A549 (cell line): Measurements from ENCODE around the gene CLPX. TPM values are rescaled to one million over a fixed set of nuclear protein-coding genes. Genes with fewer than 3 reads are reported as not detected.
A peak's percentile ranks its signal among the peaks of the same experiment; 100 is the strongest.
"Not testable (repeated sequence)": the region's sequence is repeated elsewhere in the genome, so short reads cannot be mapped to it uniquely, and the experiment has no call there.

Experiments
- ATAC-seq, 2 experiments: fragments of 200-7000 bp in 1 of 2; fragments of >200 bp in 1 of 2; cut with Nextera tagmentation in 1 of 2; cut with Tn5 transposase in 1 of 2; 3 replicates each; pipeline versions ENCODE4 v1.8.0 to v1.9.1; 2018 to 2020; ENCODE audit warnings: mild to moderate bottlenecking in 1 of 2, moderate library complexity in 1 of 2
- CTCF ChIA-PET: fragments of 300-600 bp; sonication (Branson Sonifier 250); formaldehyde crosslinking; extraction: SDS; loops from one replicate; lab custom pipeline; 2021; ENCODE audit warnings: antibody characterized with exemption, inconsistent platforms; lab: Yijun Ruan, JAX
- POLR2A ChIA-PET: fragments of 350-600 bp; formaldehyde crosslinking; extraction: SDS; loops from one replicate; lab custom pipeline; 2021; ENCODE audit warnings: antibody characterized with exemption, inconsistent platforms; lab: Yijun Ruan, JAX
- DNase-seq, 2 experiments: peaks; one replicate each; pipeline versions ENCODE4 v3.0.0 to v3.0.0-alpha.2; 2011 to 2016; ENCODE audit warnings: low read depth in 1 of 2, low spot score in 1 of 2
- FAIRE-seq: peaks from 2 replicates; lab custom pipeline; 2011; peaks lifted over from hg19 to GRCh38; lab: Jason Lieb, UNC
- H3K27ac ChIP-seq, 2 experiments: fragments of >200 bp; sonication (Bioruptor Twin); formaldehyde crosslinking; 3 replicates each; pipeline ENCODE4 v1.5.1; 2016 to 2017
- H3K4me1 ChIP-seq: fragments of >200 bp; sonication (Bioruptor Twin); formaldehyde crosslinking; 3 replicates; pipeline ENCODE4 v1.6.1; 2016
- H3K4me2 ChIP-seq: fragments of >200 bp; sonication (Bioruptor Twin); formaldehyde crosslinking; 3 replicates; pipeline ENCODE4 v1.6.1; 2016
- H3K4me3 ChIP-seq: fragments of >200 bp; sonication (Bioruptor Twin); formaldehyde crosslinking; 3 replicates; pipeline ENCODE4 v1.5.1; 2016
- H3K9me3 ChIP-seq: fragments of >200 bp; sonication (Bioruptor Twin); formaldehyde crosslinking; 3 replicates; pipeline ENCODE4 v1.6.1; 2016
- EHF ChIP-seq: fragments of 250-450 bp; sonication (Bioruptor Pico); IDR thresholded peaks from 2 replicates; pipeline ENCODE4 v1.5.0; 2020; ENCODE audit warnings: mild to moderate bottlenecking
- FOSL2 ChIP-seq, 2 experiments: fragments of 450-650 bp in 1 of 2; fragments of >200 bp in 1 of 2; sonication (Bioruptor Twin) in 1 of 2; formaldehyde crosslinking; IDR thresholded peaks; 2 replicates each; pipeline versions ENCODE4 v1.5.0 to v1.6.1; 2016 to 2020; ENCODE audit warnings: mild to moderate bottlenecking in 1 of 2, moderate library complexity in 1 of 2
- KDM5A ChIP-seq: fragments of 200-600 bp; sonication (generic); IDR thresholded peaks from 2 replicates; pipeline ENCODE4 v1.6.1; 2016; ENCODE audit warnings: antibody characterized with exemption, mild to moderate bottlenecking
- MAFK ChIP-seq: fragments of 450-650 bp; IDR thresholded peaks from 2 replicates; pipeline ENCODE4 v1.6.1; 2014; ENCODE audit not compliant: partially characterized antibody
- MYC ChIP-seq: IDR thresholded peaks from 2 replicates; pipeline ENCODE4 v1.6.1; 2012; ENCODE audit warnings: mild to moderate bottlenecking, inconsistent platforms, low read length, improper control_type of control experiment, borderline replicate concordance
- RARB ChIP-seq: fragments of 250-450 bp; sonication (Bioruptor Pico); IDR thresholded peaks from 2 replicates; pipeline ENCODE4 v1.8.0; 2021; ENCODE audit warnings: mild to moderate bottlenecking, moderate library complexity
- TFCP2L1 ChIP-seq: fragments of 250-450 bp; sonication (Bioruptor Pico); IDR thresholded peaks from 2 replicates; pipeline ENCODE4 v1.5.0; 2021; ENCODE audit warnings: mild to moderate bottlenecking
- ZC3H11A ChIP-seq: fragments of 450-650 bp; IDR thresholded peaks from 2 replicates; pipeline ENCODE4 v1.6.1; 2014; ENCODE audit warnings: antibody characterized with exemption, mild to moderate bottlenecking
- ZNF302 ChIP-seq: fragments of 250-450 bp; sonication (Bioruptor Pico); IDR thresholded peaks from 2 replicates; pipeline ENCODE4 v1.9.0; 2021; ENCODE audit warnings: inconsistent platforms, mild to moderate bottlenecking, moderate library complexity
- WGBS: methylation state at CpG from one replicate; pipeline ENCODE4 v1.1.6; 2017; ENCODE audit errors: missing lambda C conversion rate; 5-methylcytosine and 5-hydroxymethylcytosine counted together
- polyA plus RNA-seq, 4 experiments: library from polyadenylated mRNA; depleted of rRNA in 3 of 4; stranded (reverse); fragments of >200 nt; fragmentation: RNase III in 1 of 4; extraction: RNeasy Plus Mini Kit Qiagen cat#74134 plus additional on column Dnase treatment in 1 of 4; gene quantifications; 2 replicates in 3 of 4; 3 replicates in 1 of 4; pipeline ENCODE4 v1.2.3, GENCODE V29; 2011 to 2017
- TF ChIP-seq, protein P1 (sequence below): fragments of >200 bp; sonication (Bioruptor Twin); formaldehyde crosslinking; IDR thresholded peaks from 2 replicates; pipeline ENCODE4 v1.6.1; 2016
- TF ChIP-seq, protein P2 (sequence below): fragments of >200 bp; sonication (Bioruptor Twin); formaldehyde crosslinking; IDR thresholded peaks from 3 replicates; pipeline ENCODE4 v1.6.1; 2016
- TF ChIP-seq, protein P3 (sequence below): fragments of >200 bp; sonication (Bioruptor Twin); formaldehyde crosslinking; IDR thresholded peaks from 3 replicates; pipeline ENCODE4 v1.5.1; 2016
- TF ChIP-seq, protein P4 (sequence below): fragments of 150-350 bp; IDR thresholded peaks from 2 replicates; pipeline ENCODE4 v1.6.1; 2014; ENCODE audit warnings: low read depth, mild to moderate bottlenecking, low read length
- TF ChIP-seq, protein P5 (sequence below): IDR thresholded peaks from 2 replicates; pipeline ENCODE4 v1.6.1; 2012
- TF ChIP-seq, protein P6 (sequence below): fragments of 250-450 bp; sonication (Bioruptor Pico); IDR thresholded peaks from 2 replicates; pipeline ENCODE4 v1.5.0; 2021; ENCODE audit warnings: mild to moderate bottlenecking, moderate library complexity, borderline replicate concordance
- TF ChIP-seq, protein P7 (sequence below): fragments of 450-650 bp; IDR thresholded peaks from 2 replicates; pipeline ENCODE4 v1.6.1; 2014; ENCODE audit warnings: antibody characterized with exemption

The CLPX gene
- polyA plus RNA-seq, 2 of the 4 experiments (the other 2 are of a cell fraction): 55.4 to 113 TPM

DNA sequence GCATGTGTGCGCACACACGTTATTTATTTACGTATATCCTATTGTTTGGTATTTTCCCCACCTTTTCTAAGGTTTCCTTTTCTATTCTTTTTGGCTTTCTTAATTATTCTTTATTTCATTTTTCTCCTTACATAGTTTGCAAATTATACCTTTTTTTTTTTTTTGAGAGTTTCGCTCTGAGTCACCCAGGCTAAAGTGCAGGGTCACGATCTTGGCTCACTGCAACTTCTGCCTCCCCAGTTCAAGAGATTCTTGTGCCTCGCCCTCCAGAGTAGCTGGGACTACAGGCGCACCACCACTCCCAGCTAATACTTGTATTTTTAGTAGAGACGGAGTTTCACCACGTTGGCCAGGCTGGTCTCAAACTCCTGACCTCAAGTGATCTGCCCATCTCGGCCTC, 46.2 kb upstream of the CLPX start:
- ChIA-PET CTCF (interaction anchor here (0.7 to 1.2 kb wide), 2 partner anchors 11 to 40 kb away, joined by 3 to 7 read pairs; no protein-coding TSS in a partner anchor), POLR2A (no interaction called here)
- WGBS: 87% methylated on average over 10 of the region's 10 CpGs
- no peak for ATAC-seq
- Histone ChIP-seq H3K4me2 (no peak overlapping the region), H3K4me1 (peaks cover 15% of the 10 kb centered on the region), H3K4me3 (no peak overlapping the region), H3K9me3 (no peaks in the 10 kb centered on the region), H3K27ac (no peak overlapping the region)
- TF ChIP-seq KDM5A (no peak), ZC3H11A (no peak), MAFK (no peak), EHF (CRISPR knock-in tag) (no peak), ZNF302 (CRISPR knock-in tag) (no peak)
- TF ChIP-seq, protein P1, sequence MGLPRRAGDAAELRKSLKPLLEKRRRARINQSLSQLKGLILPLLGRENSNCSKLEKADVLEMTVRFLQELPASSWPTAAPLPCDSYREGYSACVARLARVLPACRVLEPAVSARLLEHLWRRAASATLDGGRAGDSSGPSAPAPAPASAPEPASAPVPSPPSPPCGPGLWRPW: no peak
- TF ChIP-seq, protein P2, sequence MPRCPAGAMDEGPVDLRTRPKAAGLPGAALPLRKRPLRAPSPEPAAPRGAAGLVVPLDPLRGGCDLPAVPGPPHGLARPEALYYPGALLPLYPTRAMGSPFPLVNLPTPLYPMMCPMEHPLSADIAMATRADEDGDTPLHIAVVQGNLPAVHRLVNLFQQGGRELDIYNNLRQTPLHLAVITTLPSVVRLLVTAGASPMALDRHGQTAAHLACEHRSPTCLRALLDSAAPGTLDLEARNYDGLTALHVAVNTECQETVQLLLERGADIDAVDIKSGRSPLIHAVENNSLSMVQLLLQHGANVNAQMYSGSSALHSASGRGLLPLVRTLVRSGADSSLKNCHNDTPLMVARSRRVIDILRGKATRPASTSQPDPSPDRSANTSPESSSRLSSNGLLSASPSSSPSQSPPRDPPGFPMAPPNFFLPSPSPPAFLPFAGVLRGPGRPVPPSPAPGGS: no peak
- TF ChIP-seq, protein P3, sequence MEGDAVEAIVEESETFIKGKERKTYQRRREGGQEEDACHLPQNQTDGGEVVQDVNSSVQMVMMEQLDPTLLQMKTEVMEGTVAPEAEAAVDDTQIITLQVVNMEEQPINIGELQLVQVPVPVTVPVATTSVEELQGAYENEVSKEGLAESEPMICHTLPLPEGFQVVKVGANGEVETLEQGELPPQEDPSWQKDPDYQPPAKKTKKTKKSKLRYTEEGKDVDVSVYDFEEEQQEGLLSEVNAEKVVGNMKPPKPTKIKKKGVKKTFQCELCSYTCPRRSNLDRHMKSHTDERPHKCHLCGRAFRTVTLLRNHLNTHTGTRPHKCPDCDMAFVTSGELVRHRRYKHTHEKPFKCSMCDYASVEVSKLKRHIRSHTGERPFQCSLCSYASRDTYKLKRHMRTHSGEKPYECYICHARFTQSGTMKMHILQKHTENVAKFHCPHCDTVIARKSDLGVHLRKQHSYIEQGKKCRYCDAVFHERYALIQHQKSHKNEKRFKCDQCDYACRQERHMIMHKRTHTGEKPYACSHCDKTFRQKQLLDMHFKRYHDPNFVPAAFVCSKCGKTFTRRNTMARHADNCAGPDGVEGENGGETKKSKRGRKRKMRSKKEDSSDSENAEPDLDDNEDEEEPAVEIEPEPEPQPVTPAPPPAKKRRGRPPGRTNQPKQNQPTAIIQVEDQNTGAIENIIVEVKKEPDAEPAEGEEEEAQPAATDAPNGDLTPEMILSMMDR: no peak
- no peak for FAIRE-seq
- DNase-seq: no peak

DNA sequence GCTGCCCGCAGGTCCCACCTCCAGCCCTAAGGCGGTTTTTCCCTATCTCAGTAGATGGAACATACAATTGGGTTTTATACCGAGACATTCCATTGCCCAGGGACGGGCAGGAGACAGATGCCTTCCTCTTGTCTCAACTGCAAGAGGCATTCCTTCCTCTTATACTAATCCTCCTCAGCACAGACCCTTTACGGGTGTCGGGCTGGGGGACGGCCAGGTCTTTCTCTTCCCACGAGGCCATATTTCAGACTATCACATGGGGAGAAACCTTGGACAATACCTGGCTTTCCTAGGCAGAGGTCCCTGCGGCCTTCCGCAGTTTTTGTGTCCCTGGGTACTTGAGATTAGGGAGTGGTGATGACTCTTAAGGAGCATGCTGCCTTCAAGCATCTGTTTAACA, 41.8 kb upstream of the CLPX start:
- FAIRE-seq, H3K9me3 ChIP-seq, H3K27ac ChIP-seq, H3K4me3 ChIP-seq, DNase-seq, H3K4me2 ChIP-seq, CTCF ChIA-PET, ATAC-seq, POLR2A ChIA-PET: not testable (repeated sequence)
- peaks cover 31% of the 10 kb centered on the region for H3K4me1 ChIP-seq
- WGBS: 37% methylated on average over 4 of the region's 10 CpGs

DNA sequence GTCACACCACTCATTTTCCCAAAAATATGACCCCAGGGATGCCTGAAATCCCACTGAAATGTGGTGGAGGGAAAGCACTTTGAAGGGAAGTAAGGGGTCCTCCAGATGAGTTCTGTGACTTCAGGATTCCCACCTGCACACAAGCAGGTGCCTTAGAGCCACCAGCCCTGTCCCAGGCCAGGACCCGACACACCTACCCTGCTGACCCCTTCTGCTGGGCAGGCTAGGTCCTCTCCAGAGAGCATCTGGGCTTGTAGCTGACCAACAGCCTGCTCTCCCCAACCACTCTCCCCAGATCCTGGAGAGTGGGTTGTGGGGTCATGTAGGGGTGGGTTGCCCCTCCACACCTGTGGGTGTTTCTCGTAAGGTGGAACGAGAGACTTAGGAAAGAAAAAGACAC, 41.1 kb upstream of the CLPX start:
- POLR2A ChIA-PET: no interaction called here
- peak in 1 of 2 experiments; percentile 42; a peak in 2 of 6 replicates for ATAC-seq
- TF ChIP-seq, protein P4, sequence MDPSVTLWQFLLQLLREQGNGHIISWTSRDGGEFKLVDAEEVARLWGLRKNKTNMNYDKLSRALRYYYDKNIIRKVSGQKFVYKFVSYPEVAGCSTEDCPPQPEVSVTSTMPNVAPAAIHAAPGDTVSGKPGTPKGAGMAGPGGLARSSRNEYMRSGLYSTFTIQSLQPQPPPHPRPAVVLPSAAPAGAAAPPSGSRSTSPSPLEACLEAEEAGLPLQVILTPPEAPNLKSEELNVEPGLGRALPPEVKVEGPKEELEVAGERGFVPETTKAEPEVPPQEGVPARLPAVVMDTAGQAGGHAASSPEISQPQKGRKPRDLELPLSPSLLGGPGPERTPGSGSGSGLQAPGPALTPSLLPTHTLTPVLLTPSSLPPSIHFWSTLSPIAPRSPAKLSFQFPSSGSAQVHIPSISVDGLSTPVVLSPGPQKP: no peak
- TF ChIP-seq, protein P5, sequence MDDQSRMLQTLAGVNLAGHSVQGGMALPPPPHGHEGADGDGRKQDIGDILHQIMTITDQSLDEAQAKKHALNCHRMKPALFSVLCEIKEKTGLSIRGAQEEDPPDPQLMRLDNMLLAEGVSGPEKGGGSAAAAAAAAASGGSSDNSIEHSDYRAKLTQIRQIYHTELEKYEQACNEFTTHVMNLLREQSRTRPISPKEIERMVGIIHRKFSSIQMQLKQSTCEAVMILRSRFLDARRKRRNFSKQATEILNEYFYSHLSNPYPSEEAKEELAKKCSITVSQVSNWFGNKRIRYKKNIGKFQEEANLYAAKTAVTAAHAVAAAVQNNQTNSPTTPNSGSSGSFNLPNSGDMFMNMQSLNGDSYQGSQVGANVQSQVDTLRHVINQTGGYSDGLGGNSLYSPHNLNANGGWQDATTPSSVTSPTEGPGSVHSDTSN: no peak
- Histone ChIP-seq H3K4me1 (peaks cover 31% of the 10 kb centered on the region), H3K4me2 (no peak overlapping the region), H3K4me3 (no peak overlapping the region), H3K27ac (peak overlapping the region; percentile 63 to 65; a peak in 5 of 6 replicates), H3K9me3 (no peaks in the 10 kb centered on the region)
- FAIRE-seq: no peak
- WGBS: 97% methylated on average over 3 of the region's 3 CpGs
- no peak for DNase-seq
- CTCF ChIA-PET: interaction anchor here (2.8 to 7.7 kb wide), 2 partner anchors 14 to 45 kb away, joined by 9 to 42 read pairs; partner anchors contain the start of gene CILP

DNA sequence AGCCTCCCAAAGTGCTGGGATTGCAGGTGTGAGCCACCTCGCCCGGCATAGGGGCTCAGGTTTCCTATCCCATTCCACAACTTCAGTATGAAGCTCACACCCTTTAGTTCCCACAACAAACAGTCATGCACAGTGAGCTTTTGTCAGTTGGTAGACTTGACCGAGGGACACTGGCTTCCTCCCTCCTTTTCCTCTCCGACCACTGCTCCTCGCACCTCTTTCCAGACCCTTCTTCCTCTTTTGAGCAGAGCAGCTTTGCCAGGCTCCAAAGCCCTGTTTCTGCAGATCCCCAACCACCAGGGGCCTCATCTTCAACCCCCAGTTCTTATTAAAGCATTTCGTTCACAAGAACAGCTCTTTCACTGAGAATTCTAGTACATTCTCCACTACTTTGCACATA, 38.9 kb upstream of the CLPX start:
- TF ChIP-seq, protein P6, sequence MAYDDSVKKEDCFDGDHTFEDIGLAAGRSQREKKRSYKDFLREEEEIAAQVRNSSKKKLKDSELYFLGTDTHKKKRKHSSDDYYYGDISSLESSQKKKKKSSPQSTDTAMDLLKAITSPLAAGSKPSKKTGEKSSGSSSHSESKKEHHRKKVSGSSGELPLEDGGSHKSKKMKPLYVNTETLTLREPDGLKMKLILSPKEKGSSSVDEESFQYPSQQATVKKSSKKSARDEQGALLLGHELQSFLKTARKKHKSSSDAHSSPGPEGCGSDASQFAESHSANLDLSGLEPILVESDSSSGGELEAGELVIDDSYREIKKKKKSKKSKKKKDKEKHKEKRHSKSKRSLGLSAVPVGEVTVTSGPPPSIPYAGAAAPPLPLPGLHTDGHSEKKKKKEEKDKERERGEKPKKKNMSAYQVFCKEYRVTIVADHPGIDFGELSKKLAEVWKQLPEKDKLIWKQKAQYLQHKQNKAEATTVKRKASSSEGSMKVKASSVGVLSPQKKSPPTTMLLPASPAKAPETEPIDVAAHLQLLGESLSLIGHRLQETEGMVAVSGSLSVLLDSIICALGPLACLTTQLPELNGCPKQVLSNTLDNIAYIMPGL (CRISPR knock-in tag): no peak
- TF ChIP-seq MAFK (no peak), MYC (no peak), FOSL2 (IDR thresholded peaks at IDR 0.05) (no peak), FOSL2 (CRISPR knock-in tag; IDR thresholded peaks at IDR 0.05) (no peak), TFCP2L1 (CRISPR knock-in tag) (no peak), RARB (CRISPR knock-in tag) (no peak)
- TF ChIP-seq, protein P7, sequence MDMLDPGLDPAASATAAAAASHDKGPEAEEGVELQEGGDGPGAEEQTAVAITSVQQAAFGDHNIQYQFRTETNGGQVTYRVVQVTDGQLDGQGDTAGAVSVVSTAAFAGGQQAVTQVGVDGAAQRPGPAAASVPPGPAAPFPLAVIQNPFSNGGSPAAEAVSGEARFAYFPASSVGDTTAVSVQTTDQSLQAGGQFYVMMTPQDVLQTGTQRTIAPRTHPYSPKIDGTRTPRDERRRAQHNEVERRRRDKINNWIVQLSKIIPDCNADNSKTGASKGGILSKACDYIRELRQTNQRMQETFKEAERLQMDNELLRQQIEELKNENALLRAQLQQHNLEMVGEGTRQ: no peak
- TF ChIP-seq, protein P5: no peak
- H3K4me1 ChIP-seq: peaks cover 31% of the 10 kb centered on the region
- FAIRE-seq: no peak
- H3K4me2 ChIP-seq: no peak overlapping the region
- DNase-seq: no peak
- 87% methylated on average over 6 of the region's 6 CpGs for WGBS
- ChIA-PET POLR2A (interaction anchor here (0.7 kb wide), 1 partner anchor 38 kb away, joined by 5 read pairs; the partner anchor contains the start of gene CLPX), CTCF (interaction anchor here (0.9 to 7.7 kb wide), 6 partner anchors 12 to 56 kb away, joined by 3 to 42 read pairs (median 4); partner anchors contain the start of gene CILP)
- H3K4me3 ChIP-seq: no peak overlapping the region
- no peak for ATAC-seq
- no peaks in the 10 kb centered on the region for H3K9me3 ChIP-seq
- no peak overlapping the region; a peak in 1 of 6 replicates for H3K27ac ChIP-seq
